ENCODE data around the gene P2RY2. TPM values are rescaled to one million over a fixed set of nuclear protein-coding genes. Genes with fewer than 3 reads are reported as not detected.

P2RY2 gene
- total RNA-seq, 1 experiment from 2014 or later = 0.26 TPM

DNA sequence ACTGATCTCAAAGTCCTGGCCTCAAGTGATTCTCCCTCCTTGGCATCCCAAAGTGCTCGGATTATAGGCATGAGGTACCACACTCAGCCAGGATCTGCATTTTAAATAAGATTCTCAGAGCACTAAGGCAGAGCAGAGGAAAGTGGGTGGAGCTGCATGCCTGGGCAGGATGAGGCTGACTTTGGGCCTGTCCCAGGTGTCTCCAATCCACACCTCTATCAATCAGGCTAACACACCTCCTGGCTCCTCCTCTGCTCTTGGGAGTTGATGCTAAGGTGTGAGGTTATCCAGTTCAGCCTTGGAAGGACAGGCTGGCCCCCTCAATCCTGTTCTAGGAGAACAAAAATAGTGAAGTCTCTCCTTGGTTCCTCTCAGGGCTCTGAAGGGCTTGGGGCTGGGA is 30.2 kb upstream of the P2RY2 start:
- Histone ChIP-seq H3K56ac (ENCODE audit: insufficient read length, low read depth, low read length) (no peak overlapping the region), H4K5ac (ENCODE audit: insufficient read length, low read depth, low read length) (no peak overlapping the region), H2BK5ac (ENCODE audit: insufficient read length, low read length) (no peak overlapping the region), H3K23ac (ENCODE audit: insufficient read length, low read depth, low read length) (no peak overlapping the region), H3K14ac (ENCODE audit: insufficient read depth, low read length) (no peak overlapping the region), H3K9ac (ENCODE audit: extremely low read depth, insufficient read length, low read length) (no peak overlapping the region), H2AK5ac (ENCODE audit: insufficient read length, low read length) (no peak overlapping the region), H4K20me1 (ENCODE audit: control insufficient read depth, insufficient read depth, insufficient read length) (no peaks in the 10 kb centered on the region), H2AFZ (ENCODE audit: low read length) (no peak overlapping the region), H3K4me2 (ENCODE audit: insufficient read depth, insufficient read length, low read length) (no peak overlapping the region), H2BK20ac (ENCODE audit: low read depth, low read length, poor library complexity, severe bottlenecking) (no peak overlapping the region), H2BK15ac (ENCODE audit: low read depth, low read length) (no peak overlapping the region), H3K27me3 (ENCODE audit: insufficient read depth, low read length) (no peaks in the 10 kb centered on the region), H2BK12ac (ENCODE audit: insufficient read length, low read depth, low read length) (no peak overlapping the region), H3K79me2 (ENCODE audit: insufficient read depth, low read length) (no peaks in the 10 kb centered on the region), H3K23me2 (ENCODE audit: insufficient read length, low read depth, low read length, poor library complexity, severe bottlenecking) (no peaks in the 10 kb centered on the region), H2BK120ac (ENCODE audit: low read depth, low read length, poor library complexity, severe bottlenecking) (no peak overlapping the region), H3T11ph (ENCODE audit: low read length) (no peak overlapping the region), H4K91ac (ENCODE audit: insufficient read length, low read depth, low read length) (no peak overlapping the region), H3K4me1 (ENCODE audit: insufficient read depth, low read length) (no peaks in the 10 kb centered on the region), H4K8ac (replicated peaks; ENCODE audit: insufficient read length, low read depth, low read length) (no peak overlapping the region), H3K4ac (ENCODE audit: low read depth, low read length) (no peak overlapping the region), H3K79me1 (ENCODE audit: insufficient read depth, low read depth, low read length, poor library complexity, severe bottlenecking) (no peaks in the 10 kb centered on the region), H3K9me3 (ENCODE audit: control insufficient read depth, low read depth, low read length) (no peaks in the 10 kb centered on the region), H3K18ac (ENCODE audit: insufficient read length, low read depth, low read length) (no peak overlapping the region), H3K27ac (ENCODE audit: insufficient read length, low read depth, low read length) (no peak overlapping the region)
- Mint-ChIP-seq H3K9me3 (no peaks in the 10 kb centered on the region), H3K27me3 (ENCODE audit: low read depth) (peaks cover 3% of the 10 kb centered on the region), H3K36me3 (ENCODE audit: insufficient read depth in 1 of 3, low read depth in 3 of 3) (no peaks in the 10 kb centered on the region), H3K4me1 (peaks cover 12 to 13% of the 10 kb centered on the region in 2 experiments), H3K4me3 (no peak overlapping the region), H3K27ac (no peak overlapping the region)
- no CpG with 5 or more reads among the region's 1 CpG for WGBS (ENCODE audit: extremely low coverage, insufficient read length, low lambda C conversion rate)
- TF ChIP-seq, protein P1, sequence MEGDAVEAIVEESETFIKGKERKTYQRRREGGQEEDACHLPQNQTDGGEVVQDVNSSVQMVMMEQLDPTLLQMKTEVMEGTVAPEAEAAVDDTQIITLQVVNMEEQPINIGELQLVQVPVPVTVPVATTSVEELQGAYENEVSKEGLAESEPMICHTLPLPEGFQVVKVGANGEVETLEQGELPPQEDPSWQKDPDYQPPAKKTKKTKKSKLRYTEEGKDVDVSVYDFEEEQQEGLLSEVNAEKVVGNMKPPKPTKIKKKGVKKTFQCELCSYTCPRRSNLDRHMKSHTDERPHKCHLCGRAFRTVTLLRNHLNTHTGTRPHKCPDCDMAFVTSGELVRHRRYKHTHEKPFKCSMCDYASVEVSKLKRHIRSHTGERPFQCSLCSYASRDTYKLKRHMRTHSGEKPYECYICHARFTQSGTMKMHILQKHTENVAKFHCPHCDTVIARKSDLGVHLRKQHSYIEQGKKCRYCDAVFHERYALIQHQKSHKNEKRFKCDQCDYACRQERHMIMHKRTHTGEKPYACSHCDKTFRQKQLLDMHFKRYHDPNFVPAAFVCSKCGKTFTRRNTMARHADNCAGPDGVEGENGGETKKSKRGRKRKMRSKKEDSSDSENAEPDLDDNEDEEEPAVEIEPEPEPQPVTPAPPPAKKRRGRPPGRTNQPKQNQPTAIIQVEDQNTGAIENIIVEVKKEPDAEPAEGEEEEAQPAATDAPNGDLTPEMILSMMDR (conservative IDR thresholded peaks at IDR 0.05) = no peak
- DNase-seq = peak; percentile 87
